Activated gamma-delta T cell (primary cell): ENCODE data around the gene NCR3LG1.

Source experiments
- DNase-seq: peaks from one replicate; lab custom pipeline; 2025; lab: John Stamatoyannopoulos, UW

The NCR3LG1 gene

DNA sequence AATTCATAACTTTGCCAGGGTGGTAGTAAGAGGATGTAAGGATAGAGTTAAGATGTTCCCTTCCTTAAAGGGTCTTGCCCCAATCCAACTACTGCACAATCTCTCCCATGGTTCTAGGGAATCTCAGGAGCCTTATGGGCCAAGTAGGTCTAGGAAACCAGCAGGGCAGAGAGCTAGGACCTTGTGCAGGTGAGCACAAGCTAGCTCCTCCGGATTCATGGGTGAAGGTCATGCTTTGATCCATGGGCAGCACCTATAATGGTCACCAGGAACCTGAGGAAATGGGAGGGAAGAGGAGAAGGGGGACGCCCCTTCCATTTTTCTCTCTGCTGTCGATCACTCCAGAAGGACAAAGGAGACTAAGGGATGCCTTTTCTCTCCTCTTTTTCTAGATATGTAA lies 20.0 kb downstream of the NCR3LG1 start:
- DNase-seq: no peak

DNA sequence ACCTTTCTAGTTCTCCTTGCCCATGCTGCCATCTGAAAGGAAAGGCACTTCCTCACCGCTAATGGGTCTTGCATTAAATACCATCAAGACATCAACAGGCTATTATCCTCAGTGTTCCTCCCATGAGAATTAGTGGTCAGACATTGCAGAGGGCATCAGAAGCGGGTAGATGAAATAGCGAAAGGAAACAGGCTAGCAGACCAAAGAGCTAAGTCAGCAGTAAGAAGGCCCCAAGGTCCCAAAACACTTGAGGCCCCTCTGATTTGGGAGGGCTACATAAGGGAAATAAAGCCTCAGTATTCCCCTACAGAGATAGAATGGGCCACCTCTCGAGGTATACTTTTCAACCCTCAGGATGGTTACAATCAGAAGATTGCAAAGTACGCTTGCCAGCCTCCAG lies 23.9 kb downstream of the NCR3LG1 start:
- DNase-seq: no peak

DNA sequence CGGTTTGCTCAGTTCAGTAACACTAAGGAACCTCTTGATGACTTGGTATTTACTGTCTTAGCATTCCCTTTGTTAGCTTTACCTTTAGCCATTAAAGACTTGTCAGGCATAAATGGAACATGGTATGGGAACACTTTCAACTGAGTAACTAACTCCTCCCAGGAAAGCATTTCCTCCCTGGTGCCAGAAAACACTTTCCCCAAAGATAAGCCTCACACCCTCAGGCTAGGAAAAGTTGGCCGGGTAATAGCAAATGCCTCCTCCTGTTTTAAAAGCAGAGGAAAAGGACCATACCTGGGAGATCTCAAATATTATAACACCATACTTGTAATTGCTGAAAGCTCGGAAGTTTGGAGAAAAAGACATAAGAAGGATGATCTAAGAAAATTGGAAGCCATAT lies 24.9 kb downstream of the NCR3LG1 start:
- no peak for DNase-seq

DNA sequence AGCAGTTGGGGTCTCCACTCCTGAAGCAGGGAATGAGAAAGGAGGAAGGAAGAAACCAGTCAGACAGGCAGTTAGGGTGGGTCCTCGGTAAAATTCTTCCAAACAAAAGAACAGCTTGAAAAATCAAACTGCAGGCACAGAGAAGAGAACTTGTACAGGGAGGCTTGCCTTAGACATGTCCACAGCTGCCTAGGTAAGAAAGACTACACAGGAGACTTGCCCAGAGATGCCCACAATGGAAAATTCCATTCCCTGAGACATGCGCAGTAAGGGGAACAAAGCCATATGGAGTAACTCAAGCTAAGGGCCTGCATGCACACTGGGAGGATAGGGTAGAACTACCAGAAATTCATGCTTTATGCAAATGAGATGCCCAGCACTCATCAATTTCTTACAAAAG lies 27.1 kb downstream of the NCR3LG1 start:
- no peak for DNase-seq

GRCh38 chr11:17379383-17380180 lies 28.0 kb downstream of the NCR3LG1 start:
- DNase-seq: no peak

DNA sequence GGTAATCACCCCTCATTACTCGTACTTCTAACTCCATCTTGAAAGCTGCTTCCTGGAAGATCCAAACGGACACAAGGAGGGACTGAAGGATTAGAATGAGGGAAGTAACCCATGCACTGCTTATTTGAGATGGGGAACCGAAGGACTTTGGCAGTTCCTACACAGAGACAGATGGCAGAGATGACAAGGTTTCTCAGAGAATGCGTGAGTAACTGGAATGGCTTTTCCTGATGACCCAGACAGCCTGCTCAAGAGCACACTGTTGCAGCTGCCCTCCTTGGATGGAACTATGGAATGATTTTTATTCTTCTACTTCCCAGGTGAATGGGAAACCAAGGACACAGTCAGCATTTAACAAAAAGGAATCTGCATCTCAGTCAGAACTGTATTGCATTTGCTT lies 29.6 kb downstream of the NCR3LG1 start:
- no peak for DNase-seq

- DNase-seq: no peak
Observed at GRCh38 chr11:17382046-17382728, 30.6 kb downstream of the NCR3LG1 start.

- no peak for DNase-seq
Observed at GRCh38 chr11:17383461-17383860, 31.9 kb downstream of the NCR3LG1 start.

DNA sequence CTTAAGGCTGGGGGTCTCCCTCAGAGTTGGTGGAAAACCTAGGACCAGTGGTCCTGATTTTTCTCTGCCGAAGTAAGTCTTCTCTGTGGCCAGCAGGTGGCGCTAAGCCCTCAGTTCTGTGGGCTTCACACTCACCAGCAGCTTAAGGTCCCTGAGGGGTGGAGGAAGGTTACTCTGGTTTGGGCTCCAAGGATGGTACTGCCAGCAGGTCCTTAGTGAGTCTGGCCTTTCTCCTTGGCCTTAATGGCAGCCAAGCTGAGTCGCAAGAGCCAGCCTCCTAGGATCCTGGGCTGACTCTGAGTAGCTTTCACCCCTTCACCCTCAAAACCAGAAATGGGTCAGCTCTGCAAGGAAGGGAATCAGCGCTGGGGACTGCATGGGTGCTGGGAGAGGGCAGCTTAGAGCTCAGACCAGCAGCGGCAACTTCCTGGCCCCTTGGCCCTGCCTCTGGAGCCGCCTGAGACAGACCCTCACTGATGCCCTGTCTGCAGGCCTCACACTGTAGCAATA lies 32.5 kb downstream of the NCR3LG1 start:
- DNase-seq: no peak

- no peak for DNase-seq
Observed at GRCh38 chr11:17385492-17385891, 33.9 kb downstream of the NCR3LG1 start.

DNA sequence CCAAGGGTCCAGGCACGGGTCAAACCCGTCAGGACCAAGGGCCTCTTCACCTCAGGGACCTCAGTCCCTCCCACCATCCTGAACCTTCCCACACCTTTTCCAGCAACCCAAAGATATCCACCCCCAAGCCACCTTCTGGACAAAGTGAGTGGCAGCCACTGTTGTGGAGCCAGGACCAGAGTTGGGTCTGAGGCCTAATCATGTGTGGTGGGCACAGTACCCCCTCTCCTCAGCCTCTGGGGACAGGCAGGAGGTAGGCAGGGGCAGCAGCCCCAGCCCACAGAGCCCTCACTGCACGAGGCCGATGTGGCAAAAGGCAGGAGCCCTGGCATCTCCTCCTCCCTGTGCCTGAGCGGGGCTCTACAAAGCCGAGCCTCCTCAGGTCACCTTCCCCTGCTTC lies 34.3 kb downstream of the NCR3LG1 start:
- DNase-seq: no peak

DNA sequence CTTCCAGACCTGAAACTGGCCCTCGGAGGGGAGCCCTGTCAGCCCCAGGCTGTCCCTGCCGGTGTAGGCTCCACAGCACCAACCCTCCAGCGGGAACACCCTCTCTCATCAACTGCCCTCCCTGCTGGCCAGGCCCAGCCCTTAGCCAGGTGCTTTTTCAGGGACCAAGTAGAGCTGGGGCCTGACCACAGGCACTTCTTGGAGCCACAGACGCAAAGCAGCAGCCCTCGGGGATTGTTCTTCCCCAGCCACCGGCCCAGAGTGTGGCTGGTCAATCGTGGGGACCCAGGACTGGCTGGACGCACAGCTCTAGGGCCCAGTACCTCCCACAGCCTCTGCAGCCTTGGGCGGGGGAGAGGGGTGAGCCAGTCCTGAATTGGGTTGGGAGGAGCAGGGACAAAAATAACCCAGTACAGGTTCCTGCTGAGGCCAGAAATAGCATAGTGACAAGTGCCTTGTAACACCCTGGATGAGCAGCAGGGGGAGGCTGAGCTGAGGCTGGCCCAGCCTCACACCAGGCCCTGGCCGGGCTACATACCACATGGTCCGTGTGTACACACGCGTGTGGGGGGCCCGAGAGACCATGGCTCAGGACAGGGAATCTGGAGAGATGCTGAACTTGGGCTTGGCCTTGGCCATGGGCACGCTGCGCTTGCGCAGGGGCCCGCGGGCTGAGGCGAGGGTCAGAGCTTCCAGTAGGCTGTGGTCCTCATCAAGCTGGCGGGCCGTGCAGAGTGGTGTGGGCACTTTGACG lies 34.9 kb downstream of the NCR3LG1 start:
- DNase-seq: no peak

GRCh38 chr11:17387254-17387653 lies 35.7 kb downstream of the NCR3LG1 start:
- DNase-seq: no peak

GRCh38 chr11:17387811-17388210 lies 36.2 kb downstream of the NCR3LG1 start:
- no peak for DNase-seq

- no peak for DNase-seq
Observed at GRCh38 chr11:17388609-17389210, 37.1 kb downstream of the NCR3LG1 start, which contains the start of gene KCNJ11. Gene KCNJ11 (minus strand): TSS chr11:17388659. CDS start chr11:17388091, 568 bp downstream.

GRCh38 chr11:17389211-17389956 lies 37.8 kb downstream of the NCR3LG1 start:
- DNase-seq: peak; percentile 59

DNA sequence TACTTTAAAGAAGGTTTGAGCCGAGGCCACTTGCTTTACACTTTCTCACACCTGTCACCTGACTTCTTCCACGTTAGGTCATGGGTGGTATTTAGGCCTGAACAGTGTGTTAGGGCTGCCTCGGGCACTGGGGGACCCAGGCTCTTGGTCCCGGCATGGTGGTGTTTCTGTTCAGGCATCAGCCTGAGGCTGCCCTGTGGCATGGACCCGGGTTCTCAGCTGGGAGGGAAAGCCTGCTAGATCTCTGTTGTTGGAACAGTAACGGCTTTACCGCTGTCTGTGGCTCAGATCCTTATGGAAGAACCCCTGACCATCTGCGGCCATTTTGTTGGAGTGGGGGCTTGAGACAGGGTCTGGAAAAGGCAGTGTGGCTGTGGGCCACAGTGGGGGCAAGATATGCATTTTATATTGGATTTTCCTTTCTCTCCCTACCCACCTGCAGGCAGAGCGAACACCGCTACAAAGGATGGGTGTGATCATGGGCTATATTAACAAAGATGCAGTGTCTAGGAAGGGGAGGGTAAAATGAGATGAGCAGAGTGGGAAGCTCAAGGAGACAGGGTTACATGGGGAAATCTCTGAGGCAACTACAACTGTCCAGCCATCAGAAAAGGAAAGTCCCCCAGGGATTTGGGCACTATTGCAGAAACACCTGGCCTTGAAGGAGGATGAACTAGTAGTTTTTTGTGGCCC lies 38.5 kb downstream of the NCR3LG1 start:
- no peak for DNase-seq

DNA sequence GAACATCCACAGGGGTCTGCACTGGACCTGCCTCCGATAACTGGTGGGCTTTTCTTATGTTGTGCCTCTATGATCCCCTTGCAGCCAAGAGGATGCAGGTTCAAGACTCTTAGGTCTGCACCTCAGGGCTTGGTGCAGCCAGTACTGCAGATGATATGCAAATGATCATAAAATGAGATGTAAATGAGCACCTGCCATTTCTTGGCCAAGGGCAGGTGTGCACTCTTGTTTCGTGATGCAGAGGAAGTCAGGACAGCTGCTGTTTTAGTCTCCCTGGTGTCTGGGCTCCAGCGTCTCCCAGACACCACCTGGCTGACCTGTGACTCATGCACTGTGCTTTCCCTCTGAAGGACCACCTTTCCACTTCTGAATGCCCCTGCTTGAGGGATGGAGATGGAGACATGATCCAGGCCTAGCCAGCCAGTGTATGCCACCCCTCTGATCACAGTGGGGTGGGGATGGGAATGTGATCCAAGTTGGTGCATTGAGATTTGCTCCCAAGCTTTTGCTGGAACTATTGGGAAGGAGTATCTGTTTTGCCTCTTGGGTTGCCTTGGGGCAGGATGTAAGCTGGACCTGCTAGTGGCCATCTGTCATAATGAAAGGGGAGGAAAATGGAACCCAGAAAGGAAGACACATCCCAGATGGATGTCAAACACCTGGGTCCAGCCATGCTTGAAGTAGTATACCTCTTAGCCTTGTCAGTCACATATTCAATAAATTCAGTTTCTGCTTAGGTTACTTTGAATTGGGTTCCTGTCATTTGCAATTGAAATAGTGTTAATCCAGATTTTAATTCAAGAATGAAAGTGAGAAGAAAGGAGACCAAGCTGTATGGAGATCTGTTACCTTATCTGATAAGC lies 40.1 kb downstream of the NCR3LG1 start:
- DNase-seq: no peak

GRCh38 chr11:17392872-17393271 lies 41.3 kb downstream of the NCR3LG1 start:
- DNase-seq: no peak

- no peak for DNase-seq
Observed at GRCh38 chr11:17393472-17393871, 41.9 kb downstream of the NCR3LG1 start.
